ENCODE data around the gene CHMP5. TPM values are rescaled to one million over a fixed set of nuclear protein-coding genes. Genes with fewer than 3 reads are reported as not detected.

The CHMP5 gene
- total RNA-seq, 4 donors from 2014 or later = 48.0 to 77.2 (median 65.2) TPM

- no peak overlapping the region for H3K27ac ChIP-seq (replicated peaks in 1 of 4)
- no peaks in the 10 kb centered on the region for H3K27me3 ChIP-seq
- H3K9me3 ChIP-seq = no peaks in the 10 kb centered on the region
- H3K4me3 ChIP-seq = no peak overlapping the region
- DNase-seq (ENCODE audit: extremely low spot score) = no peak
- TF ChIP-seq, protein P1, sequence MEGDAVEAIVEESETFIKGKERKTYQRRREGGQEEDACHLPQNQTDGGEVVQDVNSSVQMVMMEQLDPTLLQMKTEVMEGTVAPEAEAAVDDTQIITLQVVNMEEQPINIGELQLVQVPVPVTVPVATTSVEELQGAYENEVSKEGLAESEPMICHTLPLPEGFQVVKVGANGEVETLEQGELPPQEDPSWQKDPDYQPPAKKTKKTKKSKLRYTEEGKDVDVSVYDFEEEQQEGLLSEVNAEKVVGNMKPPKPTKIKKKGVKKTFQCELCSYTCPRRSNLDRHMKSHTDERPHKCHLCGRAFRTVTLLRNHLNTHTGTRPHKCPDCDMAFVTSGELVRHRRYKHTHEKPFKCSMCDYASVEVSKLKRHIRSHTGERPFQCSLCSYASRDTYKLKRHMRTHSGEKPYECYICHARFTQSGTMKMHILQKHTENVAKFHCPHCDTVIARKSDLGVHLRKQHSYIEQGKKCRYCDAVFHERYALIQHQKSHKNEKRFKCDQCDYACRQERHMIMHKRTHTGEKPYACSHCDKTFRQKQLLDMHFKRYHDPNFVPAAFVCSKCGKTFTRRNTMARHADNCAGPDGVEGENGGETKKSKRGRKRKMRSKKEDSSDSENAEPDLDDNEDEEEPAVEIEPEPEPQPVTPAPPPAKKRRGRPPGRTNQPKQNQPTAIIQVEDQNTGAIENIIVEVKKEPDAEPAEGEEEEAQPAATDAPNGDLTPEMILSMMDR (IDR thresholded peaks at IDR 0.05) = no peak
- no peak for TF ChIP-seq POLR2AphosphoS5 (IDR thresholded peaks at IDR 0.05)
- TF ChIP-seq EP300 (IDR thresholded peaks at IDR 0.05) = no peak
- no peak for TF ChIP-seq POLR2A (IDR thresholded peaks at IDR 0.05; ENCODE audit: low read depth)
- 87% methylated on average over 1 of the region's 1 CpG for WGBS
- peaks cover 73 to 100% (median 93%) of the 10 kb centered on the region in 4 donors for H3K36me3 ChIP-seq
- intact Hi-C loops (cut with DNase I) = no loop called here
- peaks cover 1 to 15% (median 10%) of the 10 kb centered on the region in 4 donors for H3K4me1 ChIP-seq
These were observed 39.5 kb downstream of the CHMP5 start for GRCh38 chr9:33304362-33304761.

DNA sequence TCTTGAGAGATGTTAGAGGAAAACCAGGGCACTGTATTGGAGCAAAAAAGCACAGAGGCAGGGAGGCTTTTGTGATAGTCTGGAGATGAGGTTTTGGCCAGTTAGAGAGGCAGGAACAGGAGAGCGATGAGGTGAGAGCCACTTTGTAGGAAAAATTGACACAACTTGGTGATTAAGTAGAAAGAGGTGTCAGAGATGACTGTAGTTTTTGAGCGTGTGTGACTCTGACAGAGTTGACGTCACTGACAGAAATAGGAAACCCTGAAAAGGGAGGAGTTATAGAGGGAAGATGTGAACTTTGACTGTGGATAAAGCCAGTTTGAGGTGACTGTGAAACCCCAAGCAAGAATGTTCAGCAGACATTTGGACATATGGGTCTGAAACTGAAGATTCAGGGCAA is 41.2 kb downstream of the CHMP5 start:
- Histone ChIP-seq H3K36me3 (peaks cover 68 to 98% (median 96%) of the 10 kb centered on the region in 4 donors), H3K27ac (replicated peaks in 1 of 4) (no peak overlapping the region), H3K9me3 (no peaks in the 10 kb centered on the region), H3K4me3 (no peak overlapping the region), H3K27me3 (no peaks in the 10 kb centered on the region), H3K4me1 (peaks cover 7 to 10% (median 9%) of the 10 kb centered on the region in 4 donors)
- intact Hi-C loops (cut with DNase I) = no loop called here
- DNase-seq (ENCODE audit: extremely low spot score) = no peak
- WGBS = 87% methylated on average over 3 of the region's 3 CpGs
- TF ChIP-seq EP300 (IDR thresholded peaks at IDR 0.05) = no peak

GRCh38 chr9:33307067-33307466 is 42.2 kb downstream of the CHMP5 start:
- peaks cover 68 to 100% (median 96%) of the 10 kb centered on the region in 4 donors for H3K36me3 ChIP-seq
- 81% methylated on average over 1 of the region's 1 CpG for WGBS
- H3K4me3 ChIP-seq = no peak overlapping the region
- DNase-seq (ENCODE audit: extremely low spot score) = no peak
- TF ChIP-seq EP300 (IDR thresholded peaks at IDR 0.05) = no peak
- no peak for TF ChIP-seq POLR2A (IDR thresholded peaks at IDR 0.05; ENCODE audit: low read depth)
- TF ChIP-seq POLR2AphosphoS5 (IDR thresholded peaks at IDR 0.05) = no peak
- TF ChIP-seq, protein P1 (IDR thresholded peaks at IDR 0.05) = no peak
- intact Hi-C loops (cut with DNase I) = no loop called here
- H3K4me1 ChIP-seq = peaks cover 7 to 10% (median 9%) of the 10 kb centered on the region in 4 donors
- no peaks in the 10 kb centered on the region for H3K27me3 ChIP-seq
- H3K9me3 ChIP-seq = no peaks in the 10 kb centered on the region
- no peak overlapping the region for H3K27ac ChIP-seq (replicated peaks in 1 of 4)

DNA sequence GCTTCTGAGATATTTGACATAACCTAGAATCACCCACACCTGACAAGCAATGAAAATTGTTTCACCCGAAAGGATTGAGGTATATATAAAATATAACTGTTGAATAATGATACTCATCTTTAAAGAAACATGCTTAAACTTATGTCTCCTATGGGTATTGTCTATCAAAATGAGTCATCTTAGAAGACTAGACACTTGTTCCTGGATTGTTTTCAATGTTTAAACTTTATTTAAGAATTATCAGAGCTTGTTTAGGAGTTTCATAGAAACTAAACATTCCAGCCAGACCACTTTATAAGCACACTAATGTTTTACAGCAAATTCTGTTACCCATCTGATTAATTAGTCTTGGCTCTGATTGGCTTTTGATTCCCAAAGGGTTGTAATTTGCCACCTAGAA is 45.1 kb downstream of the CHMP5 start:
- Histone ChIP-seq H3K4me3 (no peak overlapping the region), H3K4me1 (peaks cover 7 to 10% (median 9%) of the 10 kb centered on the region in 4 donors), H3K27ac (replicated peaks in 1 of 4) (peak overlapping the region in 1 of 4 donors; percentile 3), H3K9me3 (no peaks in the 10 kb centered on the region), H3K36me3 (peaks cover 66 to 100% (median 96%) of the 10 kb centered on the region in 4 donors), H3K27me3 (no peaks in the 10 kb centered on the region)
- DNase-seq (ENCODE audit: extremely low spot score) = no peak
- intact Hi-C loops (cut with DNase I) = no loop called here
- TF ChIP-seq POLR2AphosphoS5 (IDR thresholded peaks at IDR 0.05) = no peak
- WGBS = 77% methylated on average over 1 of the region's 1 CpG

DNA sequence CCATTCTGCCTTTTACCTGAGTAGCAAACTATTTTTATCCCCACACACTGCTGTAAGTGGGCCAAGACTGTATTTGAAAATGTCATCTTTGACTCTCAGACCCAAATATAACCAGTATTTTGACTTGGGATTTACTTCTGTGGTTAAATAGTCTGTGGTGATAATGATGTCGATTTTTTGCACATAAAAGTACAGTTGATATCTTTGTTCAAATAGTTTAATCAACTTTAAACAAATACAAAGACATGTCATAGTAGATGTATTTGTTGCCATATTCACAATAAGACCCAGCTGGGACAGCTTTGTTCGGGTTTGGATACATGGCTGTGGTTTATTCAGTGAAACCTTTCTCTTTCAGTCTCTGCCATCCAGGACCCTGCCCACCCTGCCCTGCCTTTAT is 45.9 kb downstream of the CHMP5 start:
- DNase-seq (ENCODE audit: extremely low spot score) = no peak
- TF ChIP-seq EP300 (IDR thresholded peaks at IDR 0.05) (no peak), POLR2A (IDR thresholded peaks at IDR 0.05; ENCODE audit: low read depth) (no peak), POLR2AphosphoS5 (IDR thresholded peaks at IDR 0.05) (no peak)
- TF ChIP-seq, protein P1 (IDR thresholded peaks at IDR 0.05) = no peak
- H3K4me1 ChIP-seq = peaks cover 6 to 16% (median 8%) of the 10 kb centered on the region in 4 donors
- peak overlapping the region in 1 of 4 donors; percentile 3 for H3K27ac ChIP-seq (replicated peaks in 1 of 4)
- 74% methylated on average over 2 of the region's 2 CpGs for WGBS
- intact Hi-C loops (cut with DNase I) = no loop called here
- H3K27me3 ChIP-seq = no peaks in the 10 kb centered on the region
- no peak overlapping the region for H3K4me3 ChIP-seq
- H3K36me3 ChIP-seq = peaks cover 67 to 100% (median 96%) of the 10 kb centered on the region in 4 donors
- H3K9me3 ChIP-seq = no peaks in the 10 kb centered on the region

- no peaks in the 10 kb centered on the region for H3K27me3 ChIP-seq
- peaks cover 4 to 21% (median 8%) of the 10 kb centered on the region in 4 donors for H3K4me1 ChIP-seq
- intact Hi-C loops (cut with DNase I) = no loop called here
- no peak overlapping the region for H3K27ac ChIP-seq (replicated peaks in 1 of 4)
- no peak for DNase-seq (ENCODE audit: extremely low spot score)
- H3K9me3 ChIP-seq = no peaks in the 10 kb centered on the region
- H3K36me3 ChIP-seq = peaks cover 67 to 100% (median 96%) of the 10 kb centered on the region in 4 donors
- TF ChIP-seq POLR2A (IDR thresholded peaks at IDR 0.05; ENCODE audit: low read depth) = no peak
- no peak for TF ChIP-seq EP300 (IDR thresholded peaks at IDR 0.05)
- TF ChIP-seq, protein P1 (IDR thresholded peaks at IDR 0.05) = no peak
- no peak for TF ChIP-seq POLR2AphosphoS5 (IDR thresholded peaks at IDR 0.05)
- no peak overlapping the region for H3K4me3 ChIP-seq
- WGBS = 84% methylated on average over 2 of the region's 2 CpGs
These were observed 47.1 kb downstream of the CHMP5 start for GRCh38 chr9:33311953-33312352.

All from esophagus muscularis mucosa (tissue), 4 donors.